Measurements from ENCODE around the gene TTC9. TPM values are rescaled to one million over a fixed set of nuclear protein-coding genes. Genes with fewer than 3 reads are reported as not detected.

Gene TTC9
- total and polyA plus RNA-seq, 9 of the 15 experiments (the other 6 are each of a cell fraction or from before 2014, with no cell fraction given), result 0.07 TPM; not detected in 8

- TF ChIP-seq RREB1 (CRISPR knock-in tag; IDR thresholded peaks at IDR 0.05) (no peak), FOXJ3 (CRISPR knock-in tag; IDR thresholded peaks at IDR 0.05) (no peak), ZNF12 (CRISPR knock-in tag; IDR thresholded peaks at IDR 0.05) (no peak), HINFP (tag; conservative IDR thresholded peaks at IDR 0.05; ENCODE audit: low read depth) (no peak), FOSL1 (tag; conservative IDR thresholded peaks at IDR 0.05) (no peak), FOXK1 (CRISPR knock-in tag; IDR thresholded peaks at IDR 0.05; ENCODE audit: borderline replicate concordance) (no peak), PML (IDR thresholded peaks at IDR 0.05; ENCODE audit: low read length) (no peak), E2F8 (IDR thresholded peaks at IDR 0.05; ENCODE audit: low read depth, partially characterized antibody) (no peak), MCM2 (IDR thresholded peaks at IDR 0.05; ENCODE audit: low read depth) (no peak), ZKSCAN8 (CRISPR knock-in tag; IDR thresholded peaks at IDR 0.05) (no peak), NFE2L1 (tag; IDR thresholded peaks at IDR 0.05; ENCODE audit: borderline replicate concordance, low read depth) (no peak)
- TF ChIP-seq, protein P1, sequence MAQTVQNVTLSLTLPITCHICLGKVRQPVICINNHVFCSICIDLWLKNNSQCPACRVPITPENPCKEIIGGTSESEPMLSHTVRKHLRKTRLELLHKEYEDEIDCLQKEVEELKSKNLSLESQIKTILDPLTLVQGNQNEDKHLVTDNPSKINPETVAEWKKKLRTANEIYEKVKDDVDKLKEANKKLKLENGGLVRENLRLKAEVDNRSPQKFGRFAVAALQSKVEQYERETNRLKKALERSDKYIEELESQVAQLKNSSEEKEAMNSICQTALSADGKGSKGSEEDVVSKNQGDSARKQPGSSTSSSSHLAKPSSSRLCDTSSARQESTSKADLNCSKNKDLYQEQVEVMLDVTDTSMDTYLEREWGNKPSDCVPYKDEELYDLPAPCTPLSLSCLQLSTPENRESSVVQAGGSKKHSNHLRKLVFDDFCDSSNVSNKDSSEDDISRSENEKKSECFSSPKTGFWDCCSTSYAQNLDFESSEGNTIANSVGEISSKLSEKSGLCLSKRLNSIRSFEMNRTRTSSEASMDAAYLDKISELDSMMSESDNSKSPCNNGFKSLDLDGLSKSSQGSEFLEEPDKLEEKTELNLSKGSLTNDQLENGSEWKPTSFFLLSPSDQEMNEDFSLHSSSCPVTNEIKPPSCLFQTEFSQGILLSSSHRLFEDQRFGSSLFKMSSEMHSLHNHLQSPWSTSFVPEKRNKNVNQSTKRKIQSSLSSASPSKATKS (CRISPR knock-in tag; IDR thresholded peaks at IDR 0.05), result no peak
Measured at GRCh38 chr14:70707138-70708038, 65.7 kb downstream of the TTC9 start (continued).
